ENCODE results near the gene CAPN3.

CAPN3 gene

DNA sequence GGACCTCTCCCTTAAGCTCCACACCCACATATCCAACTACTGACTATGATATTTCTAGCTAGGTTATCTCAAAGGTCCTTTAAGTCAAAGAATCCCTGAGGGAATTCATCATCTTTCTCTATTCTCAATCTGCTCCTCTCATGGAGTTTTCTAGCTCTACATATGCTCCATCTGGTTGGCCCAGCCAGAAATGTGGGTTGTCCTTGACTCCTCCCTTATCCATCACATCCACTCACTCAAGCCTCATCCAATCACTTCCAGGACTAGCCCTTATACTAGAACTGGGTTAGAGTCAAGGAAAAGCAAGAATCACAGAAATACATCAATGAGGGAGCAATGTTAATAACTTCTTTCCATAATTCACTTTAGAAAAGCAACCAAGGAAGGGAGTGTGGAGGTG is 86.2 kb downstream of the CAPN3 start:
- TF ChIP-seq, protein P1, sequence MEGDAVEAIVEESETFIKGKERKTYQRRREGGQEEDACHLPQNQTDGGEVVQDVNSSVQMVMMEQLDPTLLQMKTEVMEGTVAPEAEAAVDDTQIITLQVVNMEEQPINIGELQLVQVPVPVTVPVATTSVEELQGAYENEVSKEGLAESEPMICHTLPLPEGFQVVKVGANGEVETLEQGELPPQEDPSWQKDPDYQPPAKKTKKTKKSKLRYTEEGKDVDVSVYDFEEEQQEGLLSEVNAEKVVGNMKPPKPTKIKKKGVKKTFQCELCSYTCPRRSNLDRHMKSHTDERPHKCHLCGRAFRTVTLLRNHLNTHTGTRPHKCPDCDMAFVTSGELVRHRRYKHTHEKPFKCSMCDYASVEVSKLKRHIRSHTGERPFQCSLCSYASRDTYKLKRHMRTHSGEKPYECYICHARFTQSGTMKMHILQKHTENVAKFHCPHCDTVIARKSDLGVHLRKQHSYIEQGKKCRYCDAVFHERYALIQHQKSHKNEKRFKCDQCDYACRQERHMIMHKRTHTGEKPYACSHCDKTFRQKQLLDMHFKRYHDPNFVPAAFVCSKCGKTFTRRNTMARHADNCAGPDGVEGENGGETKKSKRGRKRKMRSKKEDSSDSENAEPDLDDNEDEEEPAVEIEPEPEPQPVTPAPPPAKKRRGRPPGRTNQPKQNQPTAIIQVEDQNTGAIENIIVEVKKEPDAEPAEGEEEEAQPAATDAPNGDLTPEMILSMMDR (IDR thresholded peaks at IDR 0.05; ENCODE audit: low read depth, low read length, missing control alignments), result no peak
- DNase-seq (ENCODE audit: low read depth), result no peak
- no peak overlapping the region for H3K4me3 ChIP-seq (ENCODE audit: low read depth, low read length)

DNA sequence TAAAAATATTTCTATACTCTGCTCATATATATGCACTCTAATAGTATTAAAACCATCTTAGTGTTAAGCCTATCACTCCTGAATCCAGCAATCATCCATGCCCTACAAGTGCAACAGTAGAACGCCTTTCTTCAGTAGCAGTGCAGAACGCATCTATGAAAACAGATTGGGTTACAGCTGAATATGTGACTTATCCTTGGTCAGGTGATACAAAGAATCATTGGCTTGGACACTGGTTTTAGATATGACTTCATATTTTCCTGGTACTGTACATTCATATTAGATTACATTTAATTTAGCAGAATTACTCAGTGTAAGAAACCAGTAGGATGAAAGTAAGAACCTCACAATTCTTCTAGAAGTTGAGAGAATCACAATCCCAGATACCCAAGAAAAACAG is 88.3 kb downstream of the CAPN3 start:
- no peak overlapping the region for H3K4me3 ChIP-seq (ENCODE audit: low read depth, low read length)
- TF ChIP-seq, protein P1 (IDR thresholded peaks at IDR 0.05; ENCODE audit: low read depth, low read length, missing control alignments), result no peak
- DNase-seq (ENCODE audit: low read depth), result no peak

DNA sequence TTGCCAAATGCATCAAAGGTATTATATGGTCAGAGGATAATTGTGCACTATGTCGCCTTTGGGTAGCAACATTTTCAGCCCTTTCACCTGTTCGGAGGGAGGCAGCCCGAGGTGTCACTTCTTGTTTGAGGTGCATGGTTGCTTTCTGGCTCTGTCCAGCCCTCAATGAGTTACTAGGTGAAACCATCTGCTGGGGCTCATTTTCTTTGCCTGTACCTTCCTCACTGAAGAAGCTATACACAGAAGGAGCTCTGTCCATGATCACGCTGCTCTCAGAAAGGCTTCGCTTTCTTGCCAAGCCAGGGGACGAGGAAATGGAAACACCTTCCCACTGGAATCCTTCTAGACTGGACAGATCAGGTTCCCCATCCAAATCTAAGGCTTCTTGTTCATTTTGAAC is 89.0 kb downstream of the CAPN3 start:
- TF ChIP-seq, protein P1 (IDR thresholded peaks at IDR 0.05; ENCODE audit: low read depth, low read length, missing control alignments), result no peak
- H3K4me3 ChIP-seq (ENCODE audit: low read depth, low read length), result no peak overlapping the region
- no peak for DNase-seq (ENCODE audit: low read depth)

DNA sequence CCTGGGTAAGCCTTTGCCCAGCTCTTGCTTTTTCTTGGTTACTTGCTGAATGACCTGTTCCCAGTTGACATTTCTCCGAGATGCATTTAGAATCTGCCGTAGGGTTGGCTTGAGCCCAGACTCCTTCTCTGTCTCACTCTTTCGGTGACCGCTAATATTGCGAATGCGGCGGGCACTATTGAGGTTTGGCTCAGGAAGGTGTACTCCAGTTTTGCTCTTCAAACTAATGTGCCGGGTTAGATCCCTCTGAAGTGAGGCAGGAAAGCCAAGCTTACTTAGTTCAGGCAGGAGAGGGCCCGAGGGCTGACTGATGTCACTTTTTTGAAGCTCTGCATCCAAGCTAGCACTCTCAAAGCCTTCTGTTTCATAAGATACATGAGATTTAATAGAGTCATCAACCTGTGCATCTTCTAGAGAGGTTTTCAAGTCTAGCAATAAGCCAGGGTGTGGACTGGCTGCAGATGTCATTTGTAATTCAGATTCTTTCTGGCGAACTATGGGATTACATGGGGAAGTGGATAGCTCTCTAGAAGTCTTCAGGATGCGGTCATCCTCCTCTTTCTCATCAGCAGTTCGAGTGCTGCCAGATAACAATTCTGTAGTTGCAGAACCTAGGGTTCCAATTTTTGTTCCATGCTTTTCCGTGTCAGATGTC is 90.6 kb downstream of the CAPN3 start:
- no peak for DNase-seq (ENCODE audit: low read depth)
- no peak overlapping the region for H3K4me3 ChIP-seq (ENCODE audit: low read depth, low read length)
- TF ChIP-seq, protein P1 (IDR thresholded peaks at IDR 0.05; ENCODE audit: low read depth, low read length, missing control alignments), result no peak

DNA sequence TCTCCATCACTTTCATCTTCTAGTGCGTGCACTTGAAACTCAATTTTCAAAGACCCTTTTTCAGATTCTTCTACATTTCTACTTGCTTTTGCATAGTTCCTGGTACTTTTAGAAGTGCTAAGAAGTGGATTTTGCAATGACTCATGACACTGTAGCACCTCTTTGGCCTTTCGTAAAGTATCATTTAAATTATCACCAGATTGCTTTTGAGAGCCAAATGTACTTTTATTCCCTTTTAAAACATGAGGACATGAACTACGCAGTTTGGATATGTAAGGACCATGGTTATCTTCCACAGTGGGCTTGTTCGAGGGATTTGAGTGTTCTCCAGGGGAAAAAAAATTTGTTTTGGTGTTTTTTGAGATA is 91.1 kb downstream of the CAPN3 start:
- TF ChIP-seq, protein P1 (IDR thresholded peaks at IDR 0.05; ENCODE audit: low read depth, low read length, missing control alignments), result no peak
- no peak for DNase-seq (ENCODE audit: low read depth)
- H3K4me3 ChIP-seq (ENCODE audit: low read depth, low read length), result no peak overlapping the region

DNA sequence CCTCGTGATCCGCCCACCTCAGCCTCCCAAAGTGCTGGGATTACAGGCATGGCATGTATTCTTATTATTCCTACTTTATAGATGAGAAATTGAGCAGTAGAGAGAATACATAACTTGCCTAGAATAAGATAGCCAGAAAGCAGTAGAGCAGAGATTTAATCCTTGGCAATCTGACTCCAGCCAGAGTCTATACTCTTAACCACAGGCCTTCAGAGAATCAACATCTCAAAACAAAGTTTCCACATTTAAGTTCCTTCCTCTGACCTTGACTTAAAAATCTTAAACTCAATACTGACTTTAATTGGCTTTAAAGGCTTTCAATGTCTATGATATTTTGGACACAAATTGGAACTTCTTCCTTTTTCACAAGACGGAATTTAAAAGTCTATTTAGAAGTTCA is 94.5 kb downstream of the CAPN3 start:
- no peak for DNase-seq (ENCODE audit: low read depth)
- TF ChIP-seq, protein P1 (IDR thresholded peaks at IDR 0.05; ENCODE audit: low read depth, low read length, missing control alignments), result no peak
- H3K4me3 ChIP-seq (ENCODE audit: low read depth, low read length), result no peak overlapping the region

DNA sequence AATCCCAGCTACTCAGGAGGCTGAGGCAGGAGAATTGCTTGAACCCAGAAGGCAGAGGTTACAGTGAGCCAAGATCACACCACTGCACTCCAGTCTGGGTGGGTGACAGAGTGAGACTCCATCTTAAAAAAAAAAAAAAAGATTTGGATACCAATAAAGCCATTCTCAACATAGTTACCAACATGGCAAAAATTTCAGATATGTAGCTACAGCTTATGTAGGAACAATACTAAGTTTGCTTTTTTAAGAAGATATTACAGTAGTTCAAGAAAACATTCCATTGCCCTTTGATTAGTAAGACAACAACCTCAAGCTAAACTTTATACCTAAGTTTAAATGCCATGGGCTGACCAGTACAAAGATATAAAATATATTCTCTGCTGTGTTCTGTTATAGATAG is 97.2 kb downstream of the CAPN3 start:
- no peak overlapping the region for H3K4me3 ChIP-seq (ENCODE audit: low read depth, low read length)
- DNase-seq (ENCODE audit: low read depth), result no peak
- TF ChIP-seq, protein P1 (IDR thresholded peaks at IDR 0.05; ENCODE audit: low read depth, low read length, missing control alignments), result no peak

Measured in GM12864 (cell line).